ENCODE data around the gene PLSCR1. TPM values are rescaled to one million over a fixed set of nuclear protein-coding genes. Genes with fewer than 3 reads are reported as not detected.

Gene PLSCR1
- total RNA-seq, 1 experiment from 2014 or later = 52.7 TPM

- no peaks in the 10 kb centered on the region for H3K9me3 ChIP-seq (ENCODE audit: control insufficient read depth, insufficient read depth, low read depth, low read length)
- H3K4me3 ChIP-seq (ENCODE audit: low read depth in 2 of 2, low read length in 2 of 2) = no peak overlapping the region
- CTCF ChIA-PET = no interaction called here
- in situ Hi-C loops (cut with HindIII; ENCODE audit: low pct_unique_long_range_greater_than_20kb, low sequenced_read_pairs) (no loop called here), intact Hi-C loops (cut with micrococcal nuclease; ENCODE audit: unreplicated experiment) (no loop called here)
- no peaks in the 10 kb centered on the region for H3K27me3 ChIP-seq (ENCODE audit: control insufficient read depth, insufficient read depth, low read length)
- no peak for ATAC-seq
- H3K27ac ChIP-seq (ENCODE audit: low read length) = no peak overlapping the region
- BruUV-seq (replicated peaks) = no TSS peak
- TF ChIP-seq POLR2AphosphoS5 (IDR thresholded peaks at IDR 0.05; ENCODE audit: low read depth, low read length) (no peak), CTCF (IDR thresholded peaks at IDR 0.05) (no peak), SIN3A (IDR thresholded peaks at IDR 0.05; ENCODE audit: borderline replicate concordance, insufficient read depth, low read depth, low read length) (no peak), TCF7L2 (IDR thresholded peaks at IDR 0.05; ENCODE audit: low read depth, low read length) (no peak), REST (IDR thresholded peaks at IDR 0.05; ENCODE audit: insufficient read depth in 1 of 2, low read depth in 2 of 2, low read length in 1 of 2) (no peak)
- no peaks in the 10 kb centered on the region for H3K4me1 ChIP-seq (ENCODE audit: control insufficient read depth, insufficient read depth, low read length)
- POLR2A ChIA-PET = no interaction called here
- DNase-seq (ENCODE audit: low read depth, low spot score) = no peak
- peaks cover 2% of the 10 kb centered on the region; the same call in 1 of the 2 replicates for H3K36me3 ChIP-seq (ENCODE audit: control insufficient read depth, insufficient read depth, low read length)
These were observed 32.8 kb downstream of the PLSCR1 start for GRCh38 chr3:146511402-146512134.

GRCh38 chr3:146507331-146508120 lies 36.9 kb downstream of the PLSCR1 start:
- ChIA-PET CTCF (no interaction called here), POLR2A (no interaction called here)
- TF ChIP-seq SIN3A (IDR thresholded peaks at IDR 0.05; ENCODE audit: borderline replicate concordance, insufficient read depth, low read depth, low read length) (no peak), CTCF (IDR thresholded peaks at IDR 0.05) (no peak), TCF7L2 (IDR thresholded peaks at IDR 0.05; ENCODE audit: low read depth, low read length) (no peak), POLR2AphosphoS5 (IDR thresholded peaks at IDR 0.05; ENCODE audit: low read depth, low read length) (no peak), REST (IDR thresholded peaks at IDR 0.05; ENCODE audit: insufficient read depth in 1 of 2, low read depth in 2 of 2, low read length in 1 of 2) (no peak)
- ATAC-seq (no peak), DNase-seq (ENCODE audit: low read depth, low spot score) (no peak)
- no TSS peak for BruUV-seq (replicated peaks)
- Histone ChIP-seq H3K36me3 (ENCODE audit: control insufficient read depth, insufficient read depth, low read length) (no peaks in the 10 kb centered on the region), H3K27ac (ENCODE audit: low read length) (no peak overlapping the region), H3K9me3 (ENCODE audit: control insufficient read depth, insufficient read depth, low read depth, low read length) (no peaks in the 10 kb centered on the region), H3K4me1 (ENCODE audit: control insufficient read depth, insufficient read depth, low read length) (peaks cover 7% of the 10 kb centered on the region; the same call in 1 of the 2 replicates), H3K4me3 (ENCODE audit: low read depth in 2 of 2, low read length in 2 of 2) (no peak overlapping the region), H3K27me3 (ENCODE audit: control insufficient read depth, insufficient read depth, low read length) (no peaks in the 10 kb centered on the region)
- intact Hi-C loops (cut with micrococcal nuclease; ENCODE audit: unreplicated experiment) = no loop called here
- in situ Hi-C loops (cut with HindIII; ENCODE audit: low pct_unique_long_range_greater_than_20kb, low sequenced_read_pairs) = no loop called here
